Medulla oblongata (tissue), 1 donor: Measurements from ENCODE around the gene C16orf96.

Experiments used
- DNase-seq: peaks from one replicate; pipeline ENCODE4 v3.0.0-alpha.2; 2015; ENCODE audit errors: extremely low spot score

C16orf96 gene

GRCh38 chr16:4525634-4526277 lies 30.4 kb upstream of the C16orf96 start:
- DNase-seq = no peak

GRCh38 chr16:4529085-4530060 lies 26.8 kb upstream of the C16orf96 start:
- DNase-seq = no peak

- no peak for DNase-seq
These were observed 24.3 kb upstream of the C16orf96 start for GRCh38 chr16:4531811-4532210.

DNA sequence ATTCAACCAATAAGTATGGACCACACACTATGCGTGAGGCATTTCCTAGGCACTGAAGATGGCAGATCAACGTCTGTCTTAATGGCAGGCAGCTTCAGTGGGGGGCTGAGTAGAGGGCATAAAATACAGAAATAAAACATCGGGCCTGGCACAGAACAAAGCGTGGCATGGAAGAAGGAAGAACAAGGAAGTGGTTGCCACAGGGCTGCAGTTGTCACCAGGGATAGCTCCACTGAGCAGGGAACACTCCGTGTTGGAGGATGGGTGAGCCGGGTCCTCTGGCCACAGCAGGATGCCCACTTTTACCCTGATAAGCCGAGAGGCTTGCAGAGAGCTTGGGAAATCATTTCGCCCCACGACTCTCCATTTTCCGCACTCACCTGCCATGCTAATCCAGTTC lies 23.9 kb upstream of the C16orf96 start:
- DNase-seq = no peak

GRCh38 chr16:4533490-4533889 lies 22.6 kb upstream of the C16orf96 start:
- DNase-seq = no peak

- DNase-seq = no peak
These were observed 21.9 kb upstream of the C16orf96 start for GRCh38 chr16:4534151-4534790.

DNA sequence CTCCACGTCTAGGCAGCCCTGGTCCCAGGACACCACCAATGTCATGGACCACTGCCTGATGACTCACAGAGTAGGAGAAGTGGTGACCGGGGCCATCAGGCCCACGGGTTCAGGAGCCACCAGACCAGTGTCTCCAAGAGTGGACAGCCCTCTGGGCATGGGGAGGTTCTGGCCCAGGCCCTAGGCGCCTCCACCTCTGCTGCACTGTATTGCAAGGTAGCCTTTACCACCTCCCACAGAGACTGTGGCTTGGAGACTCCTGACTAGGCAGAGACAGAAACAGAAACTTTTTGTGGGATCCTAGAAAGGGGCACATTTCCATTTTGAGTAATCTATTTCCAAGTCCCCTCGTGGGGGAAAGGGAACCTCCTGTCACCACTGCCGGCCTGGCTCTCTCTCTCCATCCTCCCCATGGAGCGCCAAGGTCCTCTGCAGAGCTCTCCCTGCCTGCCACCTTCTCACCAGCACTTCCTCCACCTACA lies 20.5 kb upstream of the C16orf96 start:
- DNase-seq = no peak

DNA sequence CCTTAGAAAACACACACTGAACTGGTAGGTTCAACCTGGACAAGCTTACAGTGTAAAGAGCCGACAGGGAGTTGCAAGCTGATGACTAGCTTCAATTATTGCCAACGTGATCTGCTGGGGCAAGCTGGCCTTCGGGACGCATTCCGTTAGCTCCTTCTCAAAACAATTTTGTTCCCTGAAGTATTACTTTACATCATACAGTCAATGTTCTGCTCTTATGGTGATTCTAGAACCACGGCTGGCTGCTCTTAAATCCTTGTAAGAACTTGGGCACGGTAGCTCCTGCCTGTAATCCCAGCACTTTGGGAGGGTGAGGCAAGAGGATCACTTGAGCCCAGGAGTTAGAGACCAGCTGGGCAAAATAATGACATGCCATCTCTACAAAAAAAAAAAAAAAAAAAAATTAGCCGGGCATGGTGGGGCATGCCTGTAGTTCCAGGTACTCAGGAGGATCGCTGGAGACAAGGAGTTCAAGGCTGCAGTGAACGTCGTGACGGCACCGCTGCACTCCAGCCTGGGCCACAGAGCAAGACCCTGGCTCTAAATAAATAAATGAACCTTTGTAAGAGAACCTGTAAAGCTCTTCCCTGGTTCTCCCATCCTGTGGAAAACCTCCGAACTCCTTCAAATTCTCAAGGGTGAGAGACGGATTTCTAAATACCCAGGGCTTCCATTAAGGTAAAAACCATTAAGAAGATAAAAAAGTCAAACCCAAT lies 19.6 kb upstream of the C16orf96 start:
- no peak for DNase-seq

GRCh38 chr16:4537376-4538343 lies 18.5 kb upstream of the C16orf96 start:
- DNase-seq = no peak

GRCh38 chr16:4538350-4539235 lies 17.5 kb upstream of the C16orf96 start, which contains the start of gene CDIP1:
TSS of gene CDIP1 (minus strand) at chr16:4538773. CDS start at chr16:4514130, 24,643 bp downstream.
- peak; percentile 98 for DNase-seq

DNA sequence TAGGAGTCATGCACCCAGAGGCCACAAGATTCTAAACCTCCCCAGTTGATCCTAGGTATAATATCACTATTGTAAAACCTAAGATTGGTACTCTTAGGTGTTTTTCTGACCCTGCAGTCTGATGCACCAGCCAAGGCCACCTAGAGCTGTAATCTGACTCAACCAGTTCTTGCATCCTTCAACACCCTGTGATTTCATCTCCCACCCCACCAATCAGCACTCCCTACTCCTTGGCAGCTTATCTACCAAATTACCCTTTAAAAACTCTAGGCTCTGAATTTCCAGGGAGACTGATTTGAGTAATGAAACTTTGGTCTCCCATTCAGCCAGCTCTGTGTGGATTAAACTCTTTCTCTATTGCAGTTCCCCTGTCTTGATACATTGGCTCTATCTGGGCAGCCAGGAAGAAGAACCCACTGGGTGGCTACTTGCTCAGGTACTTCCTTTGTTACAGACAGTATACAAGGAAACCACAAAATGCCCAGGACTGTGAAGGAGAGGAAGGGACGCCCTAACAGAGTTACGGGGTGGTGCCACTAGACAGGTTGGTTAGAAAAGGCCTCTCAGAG lies 16.3 kb upstream of the C16orf96 start:
- DNase-seq = no peak

DNA sequence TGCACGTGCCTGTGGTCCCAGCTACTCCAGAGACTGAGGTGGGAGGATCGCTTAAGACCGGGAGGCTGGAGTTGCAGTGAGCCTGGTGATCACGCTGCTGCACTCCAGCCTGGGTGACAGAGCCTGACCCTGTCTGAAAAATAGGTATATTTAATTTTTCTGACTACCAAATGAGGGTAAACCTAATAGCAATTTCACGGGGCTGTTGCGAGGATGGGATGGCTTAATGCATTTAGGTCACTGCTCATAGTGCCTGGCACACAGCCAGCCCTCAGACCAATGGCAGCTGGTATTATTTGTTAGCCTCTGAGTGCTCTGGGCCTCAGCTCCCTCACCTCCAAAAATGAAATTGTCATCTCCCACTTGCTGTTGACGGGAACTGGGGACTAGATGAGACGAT lies 11.7 kb upstream of the C16orf96 start:
- DNase-seq = no peak

- no peak for DNase-seq
These were observed 8.0 kb upstream of the C16orf96 start for GRCh38 chr16:4548124-4548523.

GRCh38 chr16:4550591-4550990 lies 5.5 kb upstream of the C16orf96 start:
- no peak for DNase-seq

GRCh38 chr16:4552541-4552940 lies 3.6 kb upstream of the C16orf96 start:
- no peak for DNase-seq

- no peak for DNase-seq
These were observed 440 bp downstream of the C16orf96 start for GRCh38 chr16:4556580-4556979.

GRCh38 chr16:4557973-4558372 lies 1.8 kb downstream of the C16orf96 start:
- DNase-seq = no peak

- peak; percentile 62 for DNase-seq
These were observed 5.5 kb downstream of the C16orf96 start for GRCh38 chr16:4561596-4561995.

GRCh38 chr16:4564661-4565267 lies 8.6 kb downstream of the C16orf96 start:
- DNase-seq = no peak
